ENCODE data around the gene KLHDC3.

The KLHDC3 gene

DNA sequence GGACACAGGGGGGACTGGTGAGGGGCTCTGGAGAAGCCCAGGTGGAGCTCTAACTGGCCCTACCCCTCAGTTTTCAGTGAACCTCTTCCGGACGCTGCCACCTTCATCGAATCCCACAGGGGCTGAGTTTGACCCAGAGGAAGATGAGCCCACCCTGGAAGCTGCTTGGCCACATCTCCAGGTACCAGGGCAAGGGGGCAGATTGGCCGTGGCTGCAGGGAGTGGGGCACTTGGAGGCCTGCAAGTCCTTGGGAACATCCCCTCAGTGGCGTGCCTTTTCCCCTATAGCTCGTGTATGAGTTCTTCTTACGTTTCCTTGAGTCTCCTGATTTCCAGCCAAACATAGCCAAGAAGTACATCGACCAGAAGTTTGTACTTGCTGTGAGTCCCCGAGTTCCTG is 6.9 kb upstream of the KLHDC3 start:
- Mint-ChIP-seq H3K4me3 (no peak overlapping the region), H3K4me1 (ENCODE audit: low read depth) (peaks cover 4% of the 10 kb centered on the region), H3K9me3 (no peaks in the 10 kb centered on the region), H3K27me3 (ENCODE audit: low read depth) (no peaks in the 10 kb centered on the region), H3K36me3 (ENCODE audit: low read depth) (peaks cover 31% of the 10 kb centered on the region), H3K27ac (no peak overlapping the region)
- no peak for DNase-seq (ENCODE audit: low spot score)

DNA sequence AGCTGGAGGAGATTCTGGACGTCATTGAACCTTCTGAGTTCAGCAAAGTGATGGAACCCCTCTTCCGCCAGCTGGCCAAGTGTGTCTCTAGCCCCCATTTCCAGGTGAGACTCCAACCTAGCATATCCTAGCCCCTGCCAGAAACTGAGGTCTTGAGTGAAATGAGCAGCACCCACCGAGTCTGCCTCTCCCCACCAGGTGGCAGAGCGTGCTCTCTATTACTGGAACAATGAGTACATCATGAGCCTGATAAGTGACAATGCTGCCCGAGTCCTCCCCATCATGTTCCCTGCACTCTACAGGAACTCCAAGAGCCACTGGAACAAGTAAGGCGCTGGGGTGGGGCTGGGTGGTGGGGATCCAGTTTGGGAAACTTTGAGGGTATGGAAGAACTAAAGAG is 4.9 kb upstream of the KLHDC3 start:
- no peaks in the 10 kb centered on the region for H3K27me3 Mint-ChIP-seq (ENCODE audit: low read depth)
- no peak for DNase-seq (ENCODE audit: low spot score)
- H3K36me3 Mint-ChIP-seq (ENCODE audit: low read depth), result peaks cover 44% of the 10 kb centered on the region
- H3K4me1 Mint-ChIP-seq (ENCODE audit: low read depth), result peaks cover 18% of the 10 kb centered on the region
- H3K4me3 Mint-ChIP-seq, result no peak overlapping the region
- H3K9me3 Mint-ChIP-seq, result no peaks in the 10 kb centered on the region
- no peak overlapping the region for H3K27ac Mint-ChIP-seq

DNA sequence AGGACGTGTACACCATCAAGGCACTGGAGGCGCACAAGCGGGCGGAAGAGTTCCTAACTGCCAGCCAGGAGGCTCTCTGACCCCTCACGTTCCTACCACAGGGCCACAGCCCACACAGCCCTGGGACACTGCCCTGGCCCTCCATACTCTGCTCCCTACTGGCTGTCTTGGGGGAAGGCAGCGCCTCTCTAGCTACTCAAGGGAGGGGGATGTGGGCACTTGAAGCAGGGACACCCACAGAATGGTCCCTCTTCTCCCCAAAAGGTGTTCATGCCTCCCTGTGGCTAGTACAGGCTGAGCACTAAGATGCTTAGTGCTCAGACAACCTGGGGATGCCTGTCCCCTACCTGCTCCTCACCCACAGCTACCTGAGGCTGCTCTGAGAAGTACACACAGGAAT is 2.8 kb upstream of the KLHDC3 start:
- H3K9me3 Mint-ChIP-seq, result no peaks in the 10 kb centered on the region
- H3K27me3 Mint-ChIP-seq (ENCODE audit: low read depth), result no peaks in the 10 kb centered on the region
- H3K36me3 Mint-ChIP-seq (ENCODE audit: low read depth), result peaks cover 46% of the 10 kb centered on the region
- no peak overlapping the region for H3K27ac Mint-ChIP-seq
- H3K4me3 Mint-ChIP-seq, result peak overlapping the region; percentile 97
- H3K4me1 Mint-ChIP-seq (ENCODE audit: low read depth), result peaks cover 31% of the 10 kb centered on the region
- no peak for DNase-seq (ENCODE audit: low spot score)

DNA sequence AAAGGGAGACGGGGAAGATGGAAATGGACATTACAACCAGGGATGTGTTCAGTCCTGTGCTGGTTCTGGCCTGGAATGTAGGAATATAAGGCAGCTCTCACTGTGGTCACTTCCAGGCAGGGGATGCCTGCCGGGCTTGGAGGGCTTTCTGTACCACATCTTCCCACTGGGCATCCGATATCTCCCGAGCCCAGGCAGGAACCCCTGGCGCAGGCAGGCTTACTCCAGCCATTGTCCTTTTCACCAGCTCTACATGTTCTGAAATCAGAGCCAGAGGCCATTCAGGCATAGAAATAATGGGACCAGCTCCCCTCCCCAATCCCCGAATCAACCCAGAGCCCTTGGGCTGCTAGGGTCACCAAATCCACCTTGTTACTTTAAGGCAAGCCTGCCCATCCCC is 1.7 kb upstream of the KLHDC3 start:
- Mint-ChIP-seq H3K9me3 (no peaks in the 10 kb centered on the region), H3K27me3 (ENCODE audit: low read depth) (no peaks in the 10 kb centered on the region), H3K36me3 (ENCODE audit: low read depth) (peaks cover 49% of the 10 kb centered on the region), H3K27ac (no peak overlapping the region), H3K4me1 (ENCODE audit: low read depth) (peaks cover 34% of the 10 kb centered on the region), H3K4me3 (peak overlapping the region; percentile 97)
- no peak for DNase-seq (ENCODE audit: low spot score)

DNA sequence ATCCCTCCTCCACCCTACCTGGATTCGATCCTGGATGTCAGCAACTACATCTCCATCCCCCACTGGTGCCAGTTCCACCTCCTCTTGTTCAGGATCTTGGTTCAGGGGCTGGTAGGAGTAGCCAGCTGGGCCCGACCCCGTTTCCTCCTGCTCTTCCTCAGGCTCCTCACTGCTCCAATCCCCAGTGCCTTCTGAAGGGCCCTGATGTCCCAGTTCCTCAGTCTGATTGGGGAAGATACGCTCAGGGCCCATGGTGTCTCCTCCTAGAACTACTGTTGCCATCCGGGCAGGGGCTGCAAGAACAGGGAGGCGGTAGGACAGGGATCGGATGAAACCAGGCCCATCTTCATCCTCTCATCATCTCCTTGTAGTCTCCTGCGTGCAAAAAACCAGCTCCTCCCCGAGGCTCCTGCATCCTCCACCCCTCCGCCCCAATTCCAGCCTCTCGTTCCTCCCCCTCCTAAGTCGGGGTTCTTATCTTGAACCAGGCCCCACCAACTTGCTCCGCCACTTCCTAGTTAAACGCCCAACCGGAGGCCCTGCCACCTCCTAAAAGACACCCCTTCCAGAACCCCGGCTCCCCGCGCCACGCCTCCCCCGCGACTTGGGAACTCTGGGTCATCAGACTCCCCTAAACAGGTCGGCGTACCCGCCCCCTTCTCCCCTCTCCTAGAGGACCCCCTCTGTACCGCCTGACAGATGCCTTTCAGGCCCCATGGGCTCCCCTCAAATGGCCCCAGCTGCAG is 779 bp upstream of the KLHDC3 start:
- peaks cover 34% of the 10 kb centered on the region for H3K4me1 Mint-ChIP-seq (ENCODE audit: low read depth)
- peak overlapping the region; percentile 97 for H3K4me3 Mint-ChIP-seq
- H3K9me3 Mint-ChIP-seq, result no peaks in the 10 kb centered on the region
- H3K36me3 Mint-ChIP-seq (ENCODE audit: low read depth), result peaks cover 54% of the 10 kb centered on the region
- H3K27me3 Mint-ChIP-seq (ENCODE audit: low read depth), result no peaks in the 10 kb centered on the region
- peak overlapping the region; percentile 92 for H3K27ac Mint-ChIP-seq
- DNase-seq (ENCODE audit: low spot score), result no peak

DNA sequence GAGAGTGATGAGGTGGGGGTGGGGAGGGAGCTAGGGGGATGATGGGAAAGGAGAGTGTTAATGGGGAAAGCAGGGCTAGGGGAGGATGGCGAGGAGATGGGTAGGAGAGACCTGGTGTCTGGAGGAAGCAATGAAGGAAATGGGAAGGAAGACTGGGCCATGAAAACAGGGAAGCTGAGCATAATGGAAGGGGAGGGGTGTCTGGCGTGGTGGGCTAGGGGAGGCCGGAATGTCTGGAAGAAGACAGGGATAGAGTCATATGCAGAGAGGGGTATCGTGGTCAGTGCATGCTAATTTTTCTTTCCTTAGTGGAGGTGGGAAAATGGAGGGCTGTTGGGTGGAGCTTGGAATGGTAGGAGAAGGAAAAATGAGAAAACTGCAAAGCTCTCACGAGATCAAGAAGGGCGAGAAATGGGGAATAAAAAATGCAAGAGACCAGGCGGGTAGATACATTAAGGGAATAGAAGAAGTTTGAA is 423 bp downstream of the KLHDC3 start:
- peaks cover 34% of the 10 kb centered on the region for H3K4me1 Mint-ChIP-seq (ENCODE audit: low read depth)
- H3K27me3 Mint-ChIP-seq (ENCODE audit: low read depth), result no peaks in the 10 kb centered on the region
- peak overlapping the region; percentile 97 for H3K4me3 Mint-ChIP-seq
- DNase-seq (ENCODE audit: low spot score), result no peak
- H3K36me3 Mint-ChIP-seq (ENCODE audit: low read depth), result peaks cover 59% of the 10 kb centered on the region
- H3K27ac Mint-ChIP-seq, result peak overlapping the region; percentile 92
- H3K9me3 Mint-ChIP-seq, result no peaks in the 10 kb centered on the region

DNA sequence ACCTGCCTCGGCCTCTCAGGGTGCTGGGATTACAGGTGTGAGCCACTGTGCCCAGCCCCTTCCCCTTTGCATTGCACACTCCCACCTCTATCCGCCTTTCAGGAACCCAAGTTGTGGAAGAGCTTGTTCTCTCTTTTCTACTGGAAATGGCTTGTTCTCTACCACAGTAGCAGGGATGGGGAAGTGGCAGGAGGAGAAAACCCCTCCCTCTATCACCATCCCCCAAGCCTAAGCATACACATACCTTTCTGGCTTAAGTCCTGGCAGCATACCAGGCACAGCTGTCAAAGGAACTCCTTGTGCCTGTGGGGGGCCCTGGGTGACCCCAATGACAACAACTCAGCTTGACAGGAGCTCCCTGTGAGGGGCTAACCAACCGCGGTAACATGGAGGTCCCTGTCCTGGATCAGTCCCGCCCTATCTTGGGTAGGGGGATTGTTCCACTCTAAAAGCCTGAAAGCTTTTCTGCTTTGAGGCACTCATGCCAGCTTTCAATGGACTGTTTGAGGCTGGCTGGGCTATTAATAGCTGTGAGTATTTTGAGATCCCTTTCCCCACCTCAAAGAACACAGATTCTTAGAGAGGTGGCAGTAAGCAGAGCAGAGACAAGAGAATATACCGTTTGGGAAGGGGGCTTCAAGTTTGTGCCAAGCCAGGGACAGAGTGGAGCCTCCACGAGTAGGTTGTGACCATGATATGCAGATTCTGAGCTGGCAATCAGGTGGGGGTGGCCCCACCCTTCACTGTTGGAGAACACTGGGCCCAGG is 2.3 kb downstream of the KLHDC3 start:
- Mint-ChIP-seq H3K27ac (peak overlapping the region; percentile 23), H3K9me3 (no peaks in the 10 kb centered on the region), H3K27me3 (ENCODE audit: low read depth) (no peaks in the 10 kb centered on the region), H3K4me3 (peak overlapping the region; percentile 64), H3K4me1 (ENCODE audit: low read depth) (peaks cover 35% of the 10 kb centered on the region), H3K36me3 (ENCODE audit: low read depth) (peaks cover 56% of the 10 kb centered on the region)
- DNase-seq (ENCODE audit: low spot score), result no peak

DNA sequence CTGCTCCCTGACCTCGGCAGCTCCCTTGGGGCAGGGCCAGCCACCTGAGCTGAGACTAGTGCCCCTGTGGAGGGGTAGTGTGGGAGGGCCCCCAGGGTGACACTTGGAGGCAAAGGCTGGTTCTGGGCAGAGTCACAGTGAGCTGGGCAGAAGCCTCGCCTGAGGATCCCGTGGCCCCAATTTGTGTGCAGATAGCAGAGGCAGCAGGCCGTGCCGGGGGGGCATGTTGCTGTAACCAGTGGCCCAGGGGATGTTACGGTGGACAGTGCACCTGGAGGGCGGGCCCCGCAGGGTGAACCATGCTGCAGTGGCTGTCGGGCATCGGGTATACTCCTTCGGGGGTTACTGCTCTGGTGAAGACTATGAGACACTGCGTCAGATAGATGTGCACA is 2.9 kb downstream of the KLHDC3 start:
- no peaks in the 10 kb centered on the region for H3K27me3 Mint-ChIP-seq (ENCODE audit: low read depth)
- H3K9me3 Mint-ChIP-seq, result no peaks in the 10 kb centered on the region
- H3K4me3 Mint-ChIP-seq, result no peak overlapping the region
- peaks cover 35% of the 10 kb centered on the region for H3K4me1 Mint-ChIP-seq (ENCODE audit: low read depth)
- no peak for DNase-seq (ENCODE audit: low spot score)
- no peak overlapping the region for H3K27ac Mint-ChIP-seq
- H3K36me3 Mint-ChIP-seq (ENCODE audit: low read depth), result peaks cover 53% of the 10 kb centered on the region

DNA sequence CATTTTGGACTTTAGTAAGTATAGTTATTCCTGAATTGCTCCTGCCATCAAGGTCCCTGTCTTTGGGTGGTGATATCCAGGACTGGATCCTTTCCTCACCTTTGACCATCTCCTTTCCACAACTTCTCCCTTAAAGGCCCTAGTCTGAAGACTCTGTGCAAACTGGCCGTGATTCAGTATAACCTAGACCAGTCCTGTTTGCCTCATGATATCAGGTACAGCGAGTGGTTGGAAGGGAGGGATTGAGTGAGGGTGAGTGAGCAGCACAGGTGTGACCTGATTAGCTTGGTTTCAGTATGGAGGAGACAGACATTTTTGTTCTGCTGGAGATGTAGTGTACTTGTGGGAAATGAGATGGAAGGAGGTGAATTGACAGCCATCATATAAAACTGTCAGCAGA is 5.1 kb downstream of the KLHDC3 start:
- peaks cover 47% of the 10 kb centered on the region for H3K36me3 Mint-ChIP-seq (ENCODE audit: low read depth)
- H3K9me3 Mint-ChIP-seq, result no peaks in the 10 kb centered on the region
- peaks cover 24% of the 10 kb centered on the region for H3K4me1 Mint-ChIP-seq (ENCODE audit: low read depth)
- peak overlapping the region; percentile 45 for H3K4me3 Mint-ChIP-seq
- H3K27ac Mint-ChIP-seq, result peak overlapping the region; percentile 62
- no peak for DNase-seq (ENCODE audit: low spot score)
- no peaks in the 10 kb centered on the region for H3K27me3 Mint-ChIP-seq (ENCODE audit: low read depth)

DNA sequence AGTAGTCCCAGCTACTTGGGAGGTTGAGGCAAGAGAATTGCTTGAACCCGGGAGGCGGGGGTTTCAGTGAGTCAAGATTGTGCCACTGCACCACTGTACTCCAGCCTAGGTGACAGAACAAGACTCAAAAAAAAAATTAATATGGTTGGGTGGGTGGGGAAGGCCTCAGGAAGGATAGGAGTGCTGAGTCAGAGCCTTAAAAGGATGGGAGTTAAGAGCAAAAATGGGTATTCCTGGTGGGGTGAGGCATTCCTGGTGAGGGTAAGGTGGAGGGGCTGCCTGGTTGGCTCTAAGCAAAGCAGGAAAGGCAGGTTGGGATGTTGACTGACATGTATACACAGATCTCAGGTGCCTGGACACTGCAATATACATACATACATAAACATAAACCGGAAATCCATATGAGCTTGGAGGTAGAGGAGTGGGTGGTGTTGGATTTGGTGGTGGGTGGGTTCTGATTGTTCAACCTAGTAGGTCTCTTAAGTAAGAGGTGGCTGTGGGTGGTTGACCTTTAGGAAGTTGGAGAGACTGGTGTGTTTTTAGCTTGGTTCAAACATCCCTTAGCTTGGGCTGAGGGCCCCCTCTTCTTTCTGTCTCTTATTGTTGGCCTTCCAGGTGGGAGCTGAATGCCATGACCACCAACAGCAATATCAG is 6.1 kb downstream of the KLHDC3 start:
- Mint-ChIP-seq H3K9me3 (no peaks in the 10 kb centered on the region), H3K27ac (no peak overlapping the region), H3K4me3 (peak overlapping the region; percentile 17), H3K4me1 (ENCODE audit: low read depth) (peaks cover 20% of the 10 kb centered on the region), H3K36me3 (ENCODE audit: low read depth) (peaks cover 49% of the 10 kb centered on the region), H3K27me3 (ENCODE audit: low read depth) (no peaks in the 10 kb centered on the region)
- DNase-seq (ENCODE audit: low spot score), result no peak

DNA sequence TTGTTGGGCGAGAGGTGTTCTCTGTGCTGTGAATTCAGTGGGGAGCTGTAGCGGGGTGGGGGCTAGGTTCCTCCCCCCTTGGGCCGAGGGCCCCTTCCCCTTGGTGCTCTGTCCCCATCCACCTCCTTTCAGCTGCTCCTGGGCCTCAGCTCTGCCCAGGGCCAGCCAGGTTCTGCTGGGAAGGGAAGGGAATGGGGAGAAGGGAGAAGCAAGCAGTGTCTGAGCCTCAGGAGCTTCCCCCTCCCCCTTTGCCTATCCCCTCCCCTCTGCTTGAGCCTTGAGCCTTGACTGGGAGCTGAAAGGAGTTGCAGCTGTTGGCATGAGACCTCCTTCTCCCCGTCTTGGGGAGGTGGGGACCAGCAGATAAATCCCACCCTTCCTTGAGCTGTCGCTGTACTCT is 6.8 kb downstream of the KLHDC3 start:
- H3K27me3 Mint-ChIP-seq (ENCODE audit: low read depth), result no peaks in the 10 kb centered on the region
- peaks cover 51% of the 10 kb centered on the region for H3K36me3 Mint-ChIP-seq (ENCODE audit: low read depth)
- peak overlapping the region; percentile 4 for H3K27ac Mint-ChIP-seq
- H3K4me1 Mint-ChIP-seq (ENCODE audit: low read depth), result peaks cover 19% of the 10 kb centered on the region
- H3K4me3 Mint-ChIP-seq, result peak overlapping the region; percentile 86
- no peaks in the 10 kb centered on the region for H3K9me3 Mint-ChIP-seq
- no peak for DNase-seq (ENCODE audit: low spot score)

DNA sequence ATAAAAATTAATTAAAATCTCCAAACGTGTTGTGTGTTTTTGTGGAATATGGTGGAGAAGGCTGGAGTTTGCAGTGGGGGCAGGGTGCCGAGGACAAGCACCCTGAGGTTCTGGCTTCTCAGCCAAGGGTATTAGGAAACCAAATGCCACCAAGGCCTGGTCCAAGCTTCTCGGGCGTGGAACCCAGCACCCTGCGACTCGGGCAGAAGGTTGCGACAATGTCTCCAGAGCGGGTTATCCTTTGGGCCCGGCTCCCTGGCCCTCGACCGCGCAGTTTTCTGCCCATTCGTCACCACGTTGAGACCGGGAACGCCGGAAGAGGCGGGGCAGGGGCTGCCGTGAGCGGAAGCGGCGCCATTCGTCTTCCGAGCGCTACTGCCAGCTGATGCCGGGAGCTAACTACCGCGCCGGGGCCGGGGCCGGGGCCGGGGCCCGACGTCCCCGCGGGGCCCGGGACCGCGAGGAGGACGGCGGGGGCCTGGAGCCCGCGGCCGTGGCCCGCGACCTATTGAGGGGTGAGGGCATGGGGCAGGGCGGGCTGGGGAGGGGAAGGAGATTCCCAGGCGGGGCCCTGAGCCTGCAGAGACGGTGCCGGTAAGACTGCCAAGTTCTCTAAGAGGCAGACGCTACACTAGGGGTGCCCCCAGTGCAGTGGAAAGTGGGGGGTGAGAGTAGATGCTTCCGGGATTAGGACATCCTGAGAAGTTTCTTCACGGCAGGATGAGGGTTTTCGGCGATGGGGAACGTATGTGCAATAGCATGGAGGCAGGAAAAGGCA is 7.4 kb downstream of the KLHDC3 start, which contains the start of gene RRP36:
TSS of gene RRP36 (plus strand) at position 354 of the 778 bp plus-strand sequence. CDS start at position 386, 32 bp downstream.
- peak; percentile 74 for DNase-seq (ENCODE audit: low spot score)
- Mint-ChIP-seq H3K4me3 (peak within 1 kb of the TSS; percentile 98), H3K27me3 (ENCODE audit: low read depth) (no peaks in the 10 kb centered on the region), H3K9me3 (no peaks in the 10 kb centered on the region), H3K4me1 (ENCODE audit: low read depth) (peaks cover 15% of the 10 kb centered on the region), H3K27ac (peak within 1 kb of the TSS; percentile 90), H3K36me3 (ENCODE audit: low read depth) (peaks cover 52% of the 10 kb centered on the region)

DNA sequence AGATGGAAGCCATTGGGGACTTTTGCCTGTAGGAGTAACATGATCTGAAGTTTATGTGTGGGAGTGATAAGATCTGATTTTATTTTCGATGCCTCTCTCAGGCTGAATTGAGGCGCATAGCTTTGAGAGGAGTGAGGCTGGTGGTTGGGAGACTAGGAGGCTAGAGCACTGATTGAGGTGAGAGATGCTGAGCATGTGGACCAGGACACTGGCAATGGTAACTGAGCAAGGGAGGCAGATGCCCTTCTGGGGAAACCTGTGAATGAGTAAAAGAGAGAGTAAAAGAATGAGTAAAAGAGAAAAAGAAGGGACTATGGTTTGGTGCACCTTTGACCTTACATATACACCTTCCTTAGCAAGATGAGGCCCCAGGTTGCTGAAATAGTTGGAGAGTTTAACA is 10.4 kb downstream of the KLHDC3 start:
- H3K4me3 Mint-ChIP-seq, result no peak overlapping the region
- DNase-seq (ENCODE audit: low spot score), result no peak
- H3K9me3 Mint-ChIP-seq, result no peaks in the 10 kb centered on the region
- no peaks in the 10 kb centered on the region for H3K27me3 Mint-ChIP-seq (ENCODE audit: low read depth)
- H3K27ac Mint-ChIP-seq, result peak overlapping the region; percentile 4
- H3K36me3 Mint-ChIP-seq (ENCODE audit: low read depth), result peaks cover 46% of the 10 kb centered on the region
- peaks cover 11% of the 10 kb centered on the region for H3K4me1 Mint-ChIP-seq (ENCODE audit: low read depth)
